ENCODE data around the gene CENPH.
"Not testable (repeated sequence)": the region's sequence is repeated elsewhere in the genome, so short reads cannot be mapped to it uniquely, and the experiment has no call there.

Gene CENPH

GRCh38 chr5:69189162-69190086, at the start of gene CENPH:
CENPH (plus strand) TSS chr5:69189583; CDS start chr5:69189635, 52 bp downstream.
- peak; percentile 92 to 94 for DNase-seq

GRCh38 chr5:69140239-69140638, 49.1 kb upstream of the CENPH start:
- DNase-seq = not testable (repeated sequence)

- DNase-seq = no peak
These were observed 48.6 kb upstream of the CENPH start for GRCh38 chr5:69140827-69141226.

- not testable (repeated sequence) for DNase-seq
These were observed 40.8 kb upstream of the CENPH start for GRCh38 chr5:69148576-69148975.

GRCh38 chr5:69148981-69149675, 40.3 kb upstream of the CENPH start:
- DNase-seq = no peak

- no peak for DNase-seq
These were observed 39.7 kb upstream of the CENPH start for GRCh38 chr5:69149676-69150010.

GRCh38 chr5:69152731-69153130, 36.7 kb upstream of the CENPH start:
- DNase-seq = no peak

- DNase-seq = no peak
These were observed 32.9 kb upstream of the CENPH start for GRCh38 chr5:69156456-69156855.

GRCh38 chr5:69158039-69158438, 31.3 kb upstream of the CENPH start:
- DNase-seq = no peak

- no peak for DNase-seq
These were observed 28.7 kb upstream of the CENPH start for GRCh38 chr5:69160651-69161050.

GRCh38 chr5:69166686-69167492, 22.5 kb upstream of the CENPH start, which contains the start of gene CCNB1:
CCNB1 (plus strand) TSS chr5:69167150; CDS start chr5:69167263, 113 bp downstream.
- peak; percentile 97 for DNase-seq

- DNase-seq = no peak
These were observed 21.9 kb upstream of the CENPH start for GRCh38 chr5:69167493-69167855.

- DNase-seq = no peak
These were observed 21.5 kb upstream of the CENPH start for GRCh38 chr5:69167929-69168328.

- no peak for DNase-seq
These were observed 18.9 kb upstream of the CENPH start for GRCh38 chr5:69170495-69170894.

- no peak for DNase-seq
These were observed 18.4 kb upstream of the CENPH start for GRCh38 chr5:69170969-69171368.

- DNase-seq = not testable (repeated sequence)
These were observed 7.6 kb upstream of the CENPH start for GRCh38 chr5:69181659-69182293.

GRCh38 chr5:69184621-69185020, 4.8 kb upstream of the CENPH start:
- DNase-seq = no peak

- no peak for DNase-seq
These were observed 2.0 kb upstream of the CENPH start for GRCh38 chr5:69187342-69187741.

- DNase-seq = no peak
These were observed 597 bp upstream of the CENPH start for GRCh38 chr5:69188811-69189161.

- no peak for DNase-seq
These were observed 13.1 kb downstream of the CENPH start for GRCh38 chr5:69202497-69202896.

- no peak for DNase-seq
These were observed 17.3 kb downstream of the CENPH start for GRCh38 chr5:69206528-69207190.

GRCh38 chr5:69209602-69210001, 20.2 kb downstream of the CENPH start:
- no peak for DNase-seq

All from CD4-positive, alpha-beta T cell treated with Interleukin-4 for 1 hour (primary cell).